ENCODE measurements around the gene ABCB8. TPM values are rescaled to one million over a fixed set of nuclear protein-coding genes. Genes with fewer than 3 reads are reported as not detected.
A peak's percentile ranks its signal among the peaks of the same experiment; 100 is the strongest.

The ABCB8 gene
- total and polyA plus RNA-seq, 9 of the 15 experiments (the other 6 are each of a cell fraction or from before 2014, with no cell fraction given) = 7.6 to 106 (median 36.3) TPM

GRCh38 chr7:150996376-150997074 lies 31.7 kb upstream of the ABCB8 start (continued):
- TF ChIP-seq USF1 (CRISPR knock-in tag; IDR thresholded peaks at IDR 0.05) = no peak
- no peak for TF ChIP-seq PRMT5 (CRISPR knock-in tag; IDR thresholded peaks at IDR 0.05)
- TF ChIP-seq NFATC3 (IDR thresholded peaks at IDR 0.05) = no peak
- no peak for TF ChIP-seq HDAC2 (IDR thresholded peaks at IDR 0.05)
- peak; percentile 56 for TF ChIP-seq USF2 (CRISPR knock-in tag; IDR thresholded peaks at IDR 0.05)
- TF ChIP-seq GATAD2A (IDR thresholded peaks at IDR 0.05) = 0 out of 2 replicates have a peak, but pooled peaks have one; percentile 28
- TF ChIP-seq PTTG1 (tag; IDR thresholded peaks at IDR 0.05; ENCODE audit: low read depth) = no peak
- TF ChIP-seq ZKSCAN8 (CRISPR knock-in tag; IDR thresholded peaks at IDR 0.05) = no peak
- TF ChIP-seq ELF2 (CRISPR knock-in tag; IDR thresholded peaks at IDR 0.05) = 0 out of 2 replicates have a peak, but pooled peaks have one; percentile 40
- TF ChIP-seq POLR3G (IDR thresholded peaks at IDR 0.05; ENCODE audit: extremely low read depth, insufficient read length, insufficient replicate concordance) = no peak
- peak; percentile 41 for TF ChIP-seq ATF3 (IDR thresholded peaks at IDR 0.05)
- no peak for TF ChIP-seq ATF3 (CRISPR knock-in tag; conservative IDR thresholded peaks at IDR 0.05)
- TF ChIP-seq, protein P1, sequence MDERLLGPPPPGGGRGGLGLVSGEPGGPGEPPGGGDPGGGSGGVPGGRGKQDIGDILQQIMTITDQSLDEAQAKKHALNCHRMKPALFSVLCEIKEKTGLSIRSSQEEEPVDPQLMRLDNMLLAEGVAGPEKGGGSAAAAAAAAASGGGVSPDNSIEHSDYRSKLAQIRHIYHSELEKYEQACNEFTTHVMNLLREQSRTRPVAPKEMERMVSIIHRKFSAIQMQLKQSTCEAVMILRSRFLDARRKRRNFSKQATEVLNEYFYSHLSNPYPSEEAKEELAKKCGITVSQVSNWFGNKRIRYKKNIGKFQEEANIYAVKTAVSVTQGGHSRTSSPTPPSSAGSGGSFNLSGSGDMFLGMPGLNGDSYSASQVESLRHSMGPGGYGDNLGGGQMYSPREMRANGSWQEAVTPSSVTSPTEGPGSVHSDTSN (CRISPR knock-in tag; IDR thresholded peaks at IDR 0.05; ENCODE audit: low read depth) = no peak
- TF ChIP-seq, protein P1 (tag; conservative IDR thresholded peaks at IDR 0.05; ENCODE audit: low read depth) = no peak

All from K562 (cell line).